GM18508 (cell line): ENCODE data around the gene FAM181A.

Source experiments
- ATAC-seq: cut with Tn5 transposase; IDR thresholded peaks from one replicate; pipeline ENCODE4 v1.9.1; 2021; ENCODE audit warnings: moderate number of reproducible peaks; ENCODE audit not compliant: insufficient read depth, unreplicated experiment

Gene FAM181A

DNA sequence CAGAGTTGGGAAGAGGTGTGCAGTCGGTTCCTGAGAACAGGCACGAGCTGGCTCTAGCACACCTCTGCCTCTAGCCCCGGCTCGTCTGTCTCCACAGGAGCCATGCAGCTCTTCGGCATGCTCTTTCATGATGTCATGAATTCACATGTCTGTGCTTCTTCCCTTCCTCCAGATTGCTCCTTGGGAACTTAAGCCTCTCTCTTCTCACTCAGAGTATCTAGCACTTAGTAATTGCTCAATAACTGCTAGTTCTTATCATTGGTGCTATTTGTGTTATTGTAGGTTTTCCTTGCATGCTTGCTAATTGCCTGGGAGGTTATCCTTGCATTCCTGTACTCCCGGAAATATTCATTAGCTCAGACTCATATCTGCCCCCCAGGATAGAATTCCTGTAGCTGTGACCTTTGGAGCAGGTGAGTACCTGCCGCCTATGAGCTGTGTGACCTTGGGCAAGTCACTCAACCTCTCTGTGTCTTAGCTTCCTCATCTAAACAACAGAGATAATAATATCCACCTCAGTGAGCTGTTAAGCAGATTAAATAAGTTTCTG is 19.5 kb downstream of the FAM181A start:
- ATAC-seq: no peak

DNA sequence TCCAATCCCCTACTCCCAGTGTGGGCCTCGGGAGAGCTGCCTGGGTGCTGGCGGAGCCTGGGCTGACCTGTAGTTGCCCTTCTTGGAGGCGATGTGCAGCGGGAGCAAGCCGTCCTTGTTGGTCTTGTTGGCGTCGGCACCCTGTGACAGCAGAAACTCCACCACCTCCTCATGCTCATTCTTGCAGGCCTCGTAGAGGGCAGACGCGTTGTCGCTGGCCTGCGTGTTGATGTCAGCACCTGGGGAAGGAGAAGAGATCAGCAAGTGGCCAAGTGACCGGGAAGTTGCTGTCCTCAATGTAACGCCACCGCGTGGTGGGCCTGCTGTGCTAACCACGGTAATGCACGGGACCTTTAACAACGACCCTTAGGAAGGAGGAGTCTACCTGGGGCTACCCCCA is 20.1 kb downstream of the FAM181A start:
- ATAC-seq: no peak

DNA sequence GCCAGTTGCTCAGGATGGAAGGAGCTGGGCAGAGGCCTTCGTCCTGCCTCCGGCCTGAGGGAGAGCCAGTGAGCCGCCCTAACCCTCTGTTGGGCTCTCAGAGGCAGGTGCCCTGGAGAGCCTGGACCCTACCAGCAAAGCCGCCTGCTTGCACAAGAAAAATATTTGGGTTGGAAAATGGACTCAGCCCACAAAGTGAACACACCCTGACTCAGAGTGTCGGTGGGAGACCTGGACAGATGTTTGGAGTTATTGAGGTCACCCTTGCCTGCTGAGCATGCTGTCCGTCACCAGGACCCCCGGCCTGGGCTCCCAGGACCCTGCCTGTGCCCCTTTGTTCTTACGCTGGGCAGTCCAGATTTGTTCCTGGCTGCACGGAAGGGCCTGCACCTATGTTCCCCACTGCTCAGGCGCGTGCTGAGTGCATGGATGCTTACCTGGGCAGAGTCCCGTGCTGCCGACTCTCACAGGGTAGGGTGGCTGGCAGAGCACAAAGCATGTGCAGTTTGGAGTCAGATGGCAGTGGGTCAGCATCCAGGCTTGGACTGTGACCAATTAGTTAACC is 22.4 kb downstream of the FAM181A start:
- no peak for ATAC-seq

DNA sequence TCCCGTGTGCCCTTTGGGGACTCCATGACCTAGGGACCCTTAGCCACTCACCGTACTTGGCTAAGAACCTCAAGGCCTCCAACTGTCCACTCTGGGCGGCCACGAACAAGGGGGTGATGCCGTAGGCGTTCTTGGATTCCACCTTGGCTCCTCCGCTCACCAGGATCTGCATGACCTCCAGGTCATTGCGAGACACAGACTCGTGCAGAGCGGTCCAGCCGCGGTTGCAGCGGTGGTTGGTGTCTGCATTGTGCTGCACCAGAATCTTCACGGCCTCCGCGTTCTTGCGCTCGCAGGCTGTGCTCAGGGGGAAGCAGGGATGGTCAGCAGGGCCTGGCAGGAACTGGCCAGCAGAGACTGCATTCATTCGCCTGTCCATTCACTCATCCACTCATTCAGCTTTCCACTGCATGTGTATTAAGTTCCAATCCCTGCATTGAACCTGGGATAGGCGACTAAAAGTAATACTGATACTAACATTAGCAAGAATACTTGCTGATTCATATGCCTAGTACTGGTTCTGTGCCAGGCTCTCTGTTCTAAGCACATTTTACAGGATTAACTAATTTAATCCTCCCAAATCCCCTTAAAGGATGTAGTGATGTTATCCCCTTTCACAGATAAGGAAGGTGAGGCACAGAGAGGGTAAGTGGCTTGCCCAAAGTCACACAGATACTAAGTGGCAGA is 23.9 kb downstream of the FAM181A start:
- no peak for ATAC-seq

DNA sequence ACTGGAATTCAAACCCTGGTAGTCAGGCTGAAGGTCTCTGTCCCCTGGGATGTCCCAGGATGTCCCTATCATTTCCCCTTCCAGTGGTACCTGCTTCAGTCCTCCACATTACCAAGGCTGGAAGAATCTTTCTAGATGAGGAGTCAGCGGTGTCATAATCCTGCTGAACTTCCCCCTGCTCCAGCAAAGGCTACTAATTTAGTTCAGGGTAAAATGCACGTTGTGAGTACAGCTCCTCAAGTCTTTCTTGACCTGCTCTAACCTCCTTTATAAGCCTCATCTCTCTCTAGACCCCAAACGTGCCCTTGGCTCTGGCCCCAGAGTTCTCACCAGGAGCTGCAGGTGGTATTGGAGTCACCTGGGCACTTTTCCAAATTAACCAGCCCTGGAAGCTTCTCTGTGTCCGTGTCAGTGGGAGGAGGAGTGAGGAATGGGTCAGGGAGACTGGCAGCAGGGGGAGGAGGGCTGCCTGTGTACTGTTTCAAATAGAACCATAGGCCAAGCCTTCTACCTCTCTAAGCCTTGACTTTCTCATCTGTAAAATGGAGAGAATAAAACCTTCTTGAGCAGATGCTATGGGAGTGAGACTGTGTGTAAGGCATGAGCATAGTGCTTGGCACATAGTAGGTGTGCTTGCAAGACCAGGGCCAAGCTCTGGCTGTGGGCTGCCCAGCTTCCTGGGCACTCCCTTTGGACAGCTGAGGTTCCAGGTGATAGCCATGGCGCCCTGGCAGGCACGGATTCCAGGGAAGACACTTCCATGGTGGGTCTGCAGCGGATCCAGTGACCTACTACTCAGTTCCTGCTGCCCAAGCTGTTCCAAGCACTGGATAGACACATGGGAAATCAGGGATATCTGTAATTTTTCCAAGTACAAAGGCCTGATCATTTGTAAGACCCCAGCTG is 24.7 kb downstream of the FAM181A start:
- ATAC-seq: no peak

DNA sequence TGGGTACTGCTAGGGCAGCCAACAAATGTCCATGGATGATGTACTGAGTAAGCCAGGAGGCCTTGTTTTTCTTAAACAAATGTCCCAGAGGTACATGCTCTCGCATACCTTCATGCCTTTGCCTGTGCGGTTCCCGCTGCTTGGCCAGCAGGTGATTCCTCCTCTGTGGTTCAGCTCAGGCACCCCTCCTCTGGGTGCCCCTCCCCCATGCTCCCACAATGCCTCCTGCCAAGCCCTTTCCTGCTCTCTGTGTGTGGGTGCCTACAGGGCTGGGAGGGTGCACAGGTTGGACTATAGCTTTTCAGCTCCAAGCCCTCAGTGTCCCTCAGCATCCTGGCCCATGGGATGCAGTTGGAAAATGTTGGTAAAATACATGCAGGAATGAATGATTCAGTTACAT is 25.7 kb downstream of the FAM181A start:
- ATAC-seq: no peak

DNA sequence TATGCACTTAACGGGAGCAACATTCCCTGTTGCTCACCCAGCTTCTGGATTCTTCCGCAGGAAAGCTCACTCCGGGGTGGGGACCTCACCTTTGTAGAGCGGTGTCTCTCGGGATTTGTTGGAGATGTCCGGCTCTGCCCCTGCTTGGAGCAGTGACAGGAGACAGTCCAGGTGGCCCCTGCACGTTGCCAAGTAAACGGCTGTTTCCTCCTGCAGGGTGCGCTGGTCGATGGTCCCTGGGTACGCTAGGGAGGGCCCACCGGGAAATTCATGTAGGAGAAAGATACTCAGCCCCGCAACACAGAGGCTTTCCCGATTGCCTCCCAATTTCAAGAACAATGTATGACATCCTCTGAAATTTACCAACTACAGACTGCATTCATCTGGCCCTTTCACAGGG is 26.1 kb downstream of the FAM181A start:
- ATAC-seq: no peak

DNA sequence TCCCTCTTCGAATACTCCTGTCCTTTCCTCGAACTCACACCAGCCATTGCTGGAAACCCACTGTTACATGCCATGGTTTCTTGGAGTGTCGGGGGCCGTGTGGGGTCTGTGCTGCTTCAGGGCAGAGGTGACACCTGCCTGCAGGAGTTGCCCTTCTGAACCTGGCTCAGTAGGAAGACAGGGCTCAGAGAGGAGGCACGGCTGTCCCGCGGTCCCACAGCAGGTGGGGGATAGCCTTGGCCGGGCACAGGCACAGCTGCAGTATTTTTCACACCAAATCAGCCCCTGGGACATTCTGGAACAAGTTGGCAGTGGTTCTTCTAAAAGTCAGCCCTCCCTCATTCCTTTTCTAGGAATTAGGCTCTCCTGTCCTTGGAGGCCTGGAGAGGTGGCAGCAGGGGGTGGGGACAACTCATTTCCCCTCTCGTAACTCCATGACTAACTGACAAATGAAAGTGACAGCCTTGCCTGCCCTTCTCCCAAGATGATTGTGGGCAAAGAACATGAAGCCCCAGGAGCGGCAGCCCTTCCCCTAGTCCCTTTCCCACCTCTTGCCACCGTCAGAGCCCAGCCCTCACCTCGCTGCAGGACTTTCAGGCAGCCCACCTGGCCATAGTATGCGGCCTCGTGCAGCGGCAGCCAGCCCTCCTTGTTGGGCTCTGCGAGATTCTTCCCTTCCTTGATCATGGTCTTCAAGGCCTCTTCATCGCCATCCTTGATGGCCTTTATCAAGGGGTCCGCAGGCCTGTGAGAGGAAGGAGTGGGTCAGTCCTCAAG is 26.8 kb downstream of the FAM181A start:
- no peak for ATAC-seq

DNA sequence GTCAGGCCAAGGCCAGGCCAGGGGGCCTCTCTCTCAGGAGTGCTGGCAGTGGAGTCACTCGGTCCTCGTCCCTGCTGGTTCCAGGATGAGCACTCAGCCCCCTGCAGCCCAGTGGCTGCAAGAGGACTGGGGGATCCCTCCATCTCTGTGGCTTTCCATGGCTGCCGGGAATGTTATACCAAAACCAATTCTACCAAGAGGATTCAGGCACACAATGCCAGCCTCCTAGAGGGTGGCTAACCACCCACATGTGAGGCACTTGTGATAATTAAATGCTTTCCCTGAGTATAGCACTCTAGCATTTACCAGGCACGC is 27.3 kb downstream of the FAM181A start:
- no peak for ATAC-seq

DNA sequence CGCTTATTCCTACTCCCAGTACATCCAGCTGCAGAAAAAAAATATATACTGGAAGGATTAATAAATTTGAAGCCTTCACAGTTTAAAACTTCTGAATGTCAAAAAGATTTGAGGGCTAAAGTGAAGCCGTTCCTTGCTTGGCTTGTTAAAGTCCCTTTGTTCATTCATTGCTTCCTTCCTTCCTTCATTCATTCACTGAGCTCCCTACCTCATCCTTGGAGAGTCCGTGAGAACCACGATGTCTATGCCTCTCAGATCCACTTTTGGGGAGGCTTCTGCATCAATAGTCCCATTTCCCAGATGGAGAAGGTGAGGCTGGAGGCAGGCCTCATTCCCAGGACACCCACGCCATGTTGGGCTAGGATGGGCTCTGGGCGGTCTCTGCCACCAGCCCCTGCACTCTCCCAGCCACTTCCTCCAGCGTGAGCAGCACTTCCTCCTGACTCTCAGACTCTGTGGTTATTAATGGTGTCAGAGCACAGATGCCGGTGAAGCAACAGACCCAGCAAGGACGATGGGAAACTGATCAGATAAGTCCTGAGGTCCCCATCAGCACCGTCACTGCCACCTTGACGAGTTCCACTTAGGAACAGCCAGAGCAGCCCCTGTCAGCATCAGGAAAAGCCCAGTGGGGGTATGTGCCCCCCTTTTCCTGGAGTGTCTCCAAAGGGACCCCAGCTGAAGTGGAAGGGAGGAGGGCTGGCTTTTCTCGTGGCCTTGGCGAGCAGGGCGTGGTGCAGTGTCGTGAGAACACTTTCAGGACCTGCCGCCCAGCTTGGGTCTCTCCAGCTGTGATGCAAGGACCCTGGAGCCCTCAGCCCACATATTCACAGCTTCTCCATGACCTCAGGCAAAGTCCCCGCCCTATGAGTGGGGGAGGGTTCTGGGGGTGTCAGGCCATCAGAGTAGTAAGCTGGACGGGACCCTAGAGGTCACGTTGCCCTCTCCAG is 28.0 kb downstream of the FAM181A start:
- ATAC-seq: no peak

DNA sequence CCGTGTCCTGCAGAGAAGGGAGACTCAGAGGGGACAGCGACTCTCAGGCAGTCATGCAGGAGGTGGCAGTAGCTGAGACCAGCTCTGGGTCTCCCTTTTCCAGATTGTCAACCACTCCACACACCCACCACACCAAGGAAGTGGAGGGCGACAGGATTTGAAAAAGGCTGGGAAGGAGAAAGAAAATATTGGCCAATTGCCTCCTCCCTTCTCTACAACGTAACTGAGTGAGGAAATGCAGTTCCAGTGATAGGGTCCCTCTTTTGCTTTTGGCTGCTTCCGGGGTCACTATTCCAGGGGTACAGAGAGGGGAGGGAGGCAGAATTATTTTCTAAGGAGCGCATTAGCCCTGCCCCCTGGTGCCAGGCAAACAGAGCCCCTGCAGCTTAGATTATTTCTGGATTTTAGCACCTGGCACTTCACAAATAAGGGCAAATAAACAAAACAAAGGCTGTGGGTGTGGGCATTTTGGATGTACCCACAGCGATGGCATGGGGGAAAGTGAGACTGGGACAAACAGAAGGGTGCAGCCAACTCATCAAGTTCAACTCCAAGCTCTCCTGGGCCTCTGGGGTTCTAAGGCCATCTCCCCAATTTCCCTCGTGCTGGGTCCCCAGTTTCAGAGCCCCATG is 28.8 kb downstream of the FAM181A start:
- ATAC-seq: no peak

DNA sequence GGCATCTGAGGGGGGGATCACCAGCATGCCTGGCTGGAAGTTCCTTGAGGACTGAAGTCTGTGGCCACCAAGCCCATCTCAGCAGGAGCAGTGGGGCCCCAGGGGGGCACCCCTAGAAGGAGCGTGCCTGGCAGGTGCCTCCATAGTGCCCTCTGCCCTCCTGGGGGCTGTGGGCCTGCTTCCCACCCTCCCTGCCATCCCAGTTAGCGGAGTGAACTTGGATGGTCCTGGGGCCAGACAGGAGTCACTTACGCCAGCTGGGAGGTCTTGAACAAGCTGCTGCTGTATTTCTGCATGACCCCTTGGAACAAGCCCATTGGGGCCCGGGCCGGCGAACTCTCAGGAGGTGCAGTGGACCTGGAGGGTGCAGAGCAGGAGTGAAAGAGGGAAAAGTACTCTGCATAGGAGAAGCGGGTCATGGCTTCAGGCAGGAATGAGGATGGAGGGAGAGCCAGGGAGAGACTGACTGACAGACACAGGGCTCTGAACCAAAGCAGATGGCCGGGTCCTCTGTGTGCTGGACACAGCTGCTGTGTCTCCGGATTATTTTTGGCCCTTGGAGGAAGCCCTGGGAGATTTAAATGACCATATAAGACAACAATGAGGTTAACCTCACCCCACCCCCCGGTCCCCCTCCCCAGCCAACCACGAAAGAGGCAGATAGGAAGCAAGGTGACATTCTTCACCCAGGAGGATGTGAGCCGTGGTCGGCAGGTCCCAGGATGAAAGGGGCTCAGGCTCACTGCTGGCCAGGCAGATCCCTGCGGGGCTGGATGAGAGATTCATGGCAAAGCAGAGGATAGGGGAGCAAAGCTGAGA is 29.6 kb downstream of the FAM181A start:
- no peak for ATAC-seq

DNA sequence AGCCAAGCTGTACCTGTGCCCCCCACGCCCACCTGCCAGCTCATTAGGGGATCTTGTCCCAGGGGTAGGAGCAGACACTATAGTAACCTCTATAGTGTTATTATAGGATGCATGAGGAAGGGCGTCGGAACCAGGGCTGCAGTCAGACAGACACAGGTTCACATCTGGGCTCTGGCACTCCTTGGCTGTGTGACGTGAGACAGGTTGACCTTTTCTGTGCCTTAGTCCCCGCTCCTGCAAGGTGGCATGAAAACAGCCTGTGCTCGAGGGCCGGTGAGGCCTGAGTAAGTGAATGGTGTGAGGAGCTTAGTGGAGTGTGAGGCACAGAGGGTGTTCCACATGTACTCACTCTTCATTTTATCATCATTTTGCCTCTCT is 30.2 kb downstream of the FAM181A start:
- no peak for ATAC-seq

DNA sequence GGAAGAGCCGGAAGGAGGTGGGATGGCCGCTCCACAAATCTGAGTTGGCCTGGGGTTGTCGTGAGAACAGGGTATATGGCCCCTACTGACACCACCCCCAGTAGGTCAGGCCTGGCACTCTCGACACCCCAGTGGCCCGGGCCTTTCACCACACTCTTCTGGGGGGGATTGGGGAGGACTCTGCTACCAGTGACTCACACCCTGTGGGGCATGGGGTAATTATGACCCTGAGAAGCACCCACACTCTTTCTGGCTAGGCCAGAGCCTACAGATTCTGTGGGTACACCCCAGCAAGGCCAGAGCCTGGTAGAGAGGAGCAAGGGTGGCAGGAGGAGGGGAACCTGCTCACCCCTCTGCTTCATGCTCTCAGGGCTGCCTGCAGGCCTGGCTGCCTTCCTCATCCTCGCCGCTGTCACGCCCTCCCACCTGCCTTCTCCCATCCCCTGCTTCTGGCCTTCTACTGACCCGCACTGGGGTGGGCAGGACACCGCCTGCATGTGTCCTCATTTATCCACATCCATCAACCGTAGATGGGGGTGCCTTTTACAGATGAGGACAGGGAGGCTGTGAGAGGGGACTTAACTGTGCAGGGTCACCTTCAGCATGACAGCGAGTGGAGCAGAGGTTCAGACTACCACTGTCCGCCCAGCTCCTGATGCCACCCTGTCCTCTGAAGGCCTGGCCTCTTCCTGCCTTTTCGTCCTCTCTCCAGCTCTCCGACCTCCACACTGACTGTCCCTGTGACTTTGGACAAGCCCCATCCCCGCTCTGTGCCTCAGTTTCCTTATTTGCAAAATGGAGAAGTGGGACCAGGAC is 30.8 kb downstream of the FAM181A start:
- no peak for ATAC-seq

DNA sequence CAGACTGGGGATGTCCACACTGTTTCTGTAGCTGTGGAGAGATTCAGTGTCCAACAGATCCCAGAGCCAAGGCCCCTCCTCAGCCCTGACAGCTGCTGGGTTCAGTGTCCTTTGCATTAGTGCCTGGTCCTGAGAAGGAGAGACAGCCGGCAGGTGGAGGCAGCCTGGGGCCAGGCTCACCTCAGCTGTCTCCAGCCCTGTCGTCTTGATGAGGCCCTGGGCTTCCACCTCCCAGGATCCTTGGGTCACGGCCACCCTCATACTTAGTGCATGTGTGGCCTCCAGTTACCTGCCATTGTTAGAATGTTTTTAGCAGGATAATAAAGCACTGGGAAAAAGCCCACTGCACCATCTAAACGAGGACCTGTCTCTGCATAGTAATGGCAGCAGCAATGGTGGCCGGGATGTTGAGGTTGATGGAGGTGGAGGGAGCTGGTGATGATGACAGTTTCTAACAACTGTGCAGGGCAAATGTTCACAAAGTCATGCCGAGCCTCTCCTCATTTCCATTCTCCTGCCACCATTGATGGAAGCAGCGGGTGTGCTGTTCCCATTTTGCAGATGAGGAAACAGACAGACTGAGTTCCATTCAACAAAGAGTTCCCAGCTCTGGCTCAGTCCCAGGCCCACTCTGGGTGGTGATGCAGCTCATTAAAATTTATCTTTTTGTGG is 31.6 kb downstream of the FAM181A start:
- no peak for ATAC-seq

DNA sequence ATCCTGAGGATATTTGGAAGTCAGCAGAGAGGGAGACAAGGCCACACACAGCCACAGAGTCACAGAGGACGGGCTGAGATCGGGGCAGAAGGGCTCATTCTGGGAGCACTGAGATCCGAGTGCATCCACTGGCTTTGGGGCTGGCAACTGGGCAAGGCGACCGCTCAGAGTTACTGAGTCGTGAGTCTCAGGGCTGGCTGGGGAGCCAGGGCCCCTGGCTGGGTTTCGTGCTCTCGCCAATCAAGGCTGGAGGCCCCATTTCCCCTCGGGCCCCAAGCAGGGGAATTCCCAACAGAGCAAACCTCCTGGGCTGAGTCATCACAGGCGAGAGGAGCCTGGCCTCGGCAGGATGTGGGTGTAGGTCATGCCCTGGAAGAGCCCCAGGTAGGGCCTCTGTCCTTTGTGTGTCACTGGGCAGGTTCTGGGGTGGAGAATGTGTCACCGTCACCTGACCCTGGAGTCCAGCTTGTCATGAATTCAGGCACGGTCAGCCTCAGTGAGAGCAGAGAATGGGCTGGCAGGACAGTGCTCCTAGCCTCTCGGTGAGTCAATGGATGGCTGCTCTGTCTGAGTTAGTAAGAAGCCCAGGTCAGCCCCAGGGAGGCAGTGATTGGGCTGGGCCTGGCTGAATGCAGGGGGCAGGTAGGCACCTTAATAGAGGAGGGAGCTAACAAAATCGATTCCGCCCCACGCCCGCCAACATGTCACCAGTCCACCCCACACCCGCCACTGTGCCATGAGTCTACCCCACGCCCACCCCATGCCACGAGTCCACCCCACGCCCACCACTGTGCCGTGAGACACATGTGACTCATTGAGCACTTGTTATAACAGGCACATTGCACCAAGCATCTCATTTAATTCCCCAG is 32.3 kb downstream of the FAM181A start:
- peak; percentile 68 for ATAC-seq
